T-cell (primary cell): Measurements from ENCODE around the gene TST. TPM values are rescaled to one million over a fixed set of nuclear protein-coding genes. Genes with fewer than 3 reads are reported as not detected.

ENCODE experiments used
- ATAC-seq, 4 experiments: fragments of 200-7000 bp in 3 of 4; fragments of 150-1000 bp in 1 of 4; cut with Tn5 transposase; replicated peaks in 1 of 4; 1 replicate in 3 of 4; 2 replicates in 1 of 4; pipeline ENCODE4 v1.10.0; 2021; ENCODE audit warnings: moderate library complexity in 3 of 4, mild to moderate bottlenecking in 2 of 4, moderate number of reproducible peaks in 1 of 4
- CTCF ChIA-PET, 2 donors: fragments of 300-600 bp; sonication (Branson Sonifier 250); formaldehyde crosslinking; loops; one replicate each; lab custom pipeline; 2022; ENCODE audit warnings: antibody characterized with exemption in 2 of 2; lab: Charles Lee
- POLR2A ChIA-PET, 2 donors: fragments of 300-600 bp; sonication (Branson Sonifier 250); formaldehyde crosslinking; loops; one replicate each; lab custom pipeline; 2022; ENCODE audit warnings: antibody characterized with exemption in 2 of 2; lab: Charles Lee
- DNase-seq, 35 experiments: peaks; one replicate each; pipeline versions ENCODE4 v3.0.0 to v3.0.0-alpha.2; 2013 to 2023
- H3K27ac ChIP-seq: one replicate; pipeline ENCODE4 v1.5.1; 2013; ENCODE audit warnings: low read length
- H3K27me3 ChIP-seq, 2 experiments: replicated peaks in 1 of 2; 1 replicate in 1 of 2; 2 replicates in 1 of 2; pipeline versions ENCODE4 v1.6.1 to v1.7.0; 2013; ENCODE audit warnings: low read length in 1 of 2, mixed read lengths in 1 of 2; ENCODE audit not compliant: control insufficient read depth in 2 of 2, insufficient read depth in 2 of 2; ENCODE audit errors: extremely low read depth in 1 of 2
- H3K36me3 ChIP-seq, 2 donors: 1 replicate in 1 of 2; 2 replicates in 1 of 2; pipeline versions ENCODE4 v1.6.1 to v1.7.0; 2013; ENCODE audit warnings: low read length in 1 of 2; ENCODE audit not compliant: control insufficient read depth in 2 of 2, insufficient read depth in 1 of 2; ENCODE audit errors: extremely low read depth in 1 of 2
- H3K4me1 ChIP-seq, 2 experiments: 1 replicate in 1 of 2; 2 replicates in 1 of 2; pipeline versions ENCODE4 v1.6.1 to v1.7.0; 2013; ENCODE audit warnings: low read length in 2 of 2, mixed read lengths in 1 of 2; ENCODE audit not compliant: insufficient read depth in 2 of 2, control insufficient read depth in 1 of 2; ENCODE audit errors: extremely low read depth in 1 of 2
- H3K4me3 ChIP-seq, 2 donors: 1 replicate in 1 of 2; 2 replicates in 1 of 2; pipeline versions ENCODE4 v1.5.1 to v1.7.0; 2013; ENCODE audit warnings: mild to moderate bottlenecking in 2 of 2, low read length in 1 of 2, moderate library complexity in 1 of 2; ENCODE audit not compliant: control insufficient read depth in 1 of 2; ENCODE audit errors: extremely low read depth in 1 of 2
- H3K9me3 ChIP-seq: 2 replicates; pipeline ENCODE4 v1.7.0; 2013
- H3K27ac Mint-ChIP-seq, 2 donors: one replicate each; pipeline ENCODE4 v1.8.0; 2020 to 2021; ENCODE audit warnings: mild to moderate bottlenecking in 2 of 2, mixed read lengths in 2 of 2
- H3K27me3 Mint-ChIP-seq, 2 donors: one replicate each; pipeline ENCODE4 v1.8.0; 2021 to 2022; ENCODE audit warnings: mixed read lengths in 2 of 2
- H3K36me3 Mint-ChIP-seq: one replicate; pipeline ENCODE4 v1.8.0; 2021; ENCODE audit warnings: mixed read lengths
- H3K4me1 Mint-ChIP-seq, 3 donors: one replicate each; pipeline ENCODE4 v1.8.0; 2020 to 2022; ENCODE audit warnings: mixed read lengths in 3 of 3, mild to moderate bottlenecking in 1 of 3
- H3K4me3 Mint-ChIP-seq, 3 donors: one replicate each; pipeline ENCODE4 v1.8.0; 2020 to 2022; ENCODE audit warnings: mild to moderate bottlenecking in 3 of 3, mixed read lengths in 3 of 3, moderate library complexity in 3 of 3
- H3K9me3 Mint-ChIP-seq, 3 donors: one replicate each; pipeline ENCODE4 v1.8.0; 2020 to 2022; ENCODE audit warnings: mixed read lengths in 3 of 3
- WGBS: methylation state at CpG from one replicate; pipeline ENCODE4 v1.1.5; 2013; ENCODE audit warnings: missing lambda C conversion rate; ENCODE audit not compliant: insufficient coverage; 5-methylcytosine and 5-hydroxymethylcytosine counted together
- total RNA-seq, 35 experiments: library from RNA in 6 of 35; stranded (reverse) in 6 of 35; fragments of 120-200 nt in 1 of 35; gene quantifications; one replicate each; pipeline versions ENCODE4 v1.2.1 to v1.2.4 and lab custom pipeline; 2013 to 2026

The TST gene
- total RNA-seq, 5 donors from 2014 or later (not counting 1 experiment from before 2014, with no cell fraction given): 0.61 to 2.2 (median 1.0) TPM

GRCh38 chr22:37033605-37034430, 14.6 kb upstream of the TST start:
- WGBS: 91% methylated on average over 21 of the region's 23 CpGs

GRCh38 chr22:37032535-37033460, 13.6 kb upstream of the TST start:
- no peak overlapping the region for H3K27ac Mint-ChIP-seq
- H3K27me3 Mint-ChIP-seq: peaks cover 13 to 18% of the 10 kb centered on the region in 2 donors
- 87% methylated on average over 13 of the region's 18 CpGs for WGBS
- POLR2A ChIA-PET: interaction anchor here in 1 of 2 donors (0.5 kb wide), 1 partner anchor 267 kb away, joined by 3 read pairs; no protein-coding TSS in a partner anchor
- CTCF ChIA-PET: no interaction called here
- H3K27ac ChIP-seq: no peak overlapping the region
- no peaks in the 10 kb centered on the region for H3K9me3 ChIP-seq
- DNase-seq: no peak
- no peak overlapping the region for H3K4me3 Mint-ChIP-seq
- H3K27me3 ChIP-seq: peaks cover 0 to 27% of the 10 kb centered on the region in 2 experiments
- no peaks in the 10 kb centered on the region for H3K36me3 ChIP-seq
- no peak for ATAC-seq
- no peak overlapping the region for H3K4me3 ChIP-seq
- no peaks in the 10 kb centered on the region for H3K9me3 Mint-ChIP-seq
- no peaks in the 10 kb centered on the region for H3K4me1 Mint-ChIP-seq
- no peaks in the 10 kb centered on the region for H3K36me3 Mint-ChIP-seq
- no peaks in the 10 kb centered on the region for H3K4me1 ChIP-seq

More at GRCh38 chr22:37033605-37034430, 14.6 kb upstream of the TST start:
- Histone ChIP-seq H3K4me1 (no peaks in the 10 kb centered on the region), H3K9me3 (no peaks in the 10 kb centered on the region), H3K36me3 (no peaks in the 10 kb centered on the region), H3K4me3 (no peak overlapping the region), H3K27me3 (peaks cover 0 to 28% of the 10 kb centered on the region in 2 experiments), H3K27ac (no peak overlapping the region)
- no peak overlapping the region for H3K4me3 Mint-ChIP-seq
- POLR2A ChIA-PET: interaction anchor here in 1 of 2 donors (0.5 kb wide), 1 partner anchor 268 kb away, joined by 3 read pairs; no protein-coding TSS in a partner anchor
- H3K4me1 Mint-ChIP-seq: no peaks in the 10 kb centered on the region
- peaks cover 13 to 18% of the 10 kb centered on the region in 2 donors for H3K27me3 Mint-ChIP-seq
- H3K9me3 Mint-ChIP-seq: no peaks in the 10 kb centered on the region
- no peak for ATAC-seq
- H3K27ac Mint-ChIP-seq: no peak overlapping the region
- CTCF ChIA-PET: no interaction called here
- H3K36me3 Mint-ChIP-seq: no peaks in the 10 kb centered on the region
- DNase-seq: no peak

GRCh38 chr22:37032134-37032534, 12.9 kb upstream of the TST start:
- H3K27me3 ChIP-seq: peaks cover 0 to 20% of the 10 kb centered on the region in 2 experiments
- POLR2A ChIA-PET: no interaction called here
- H3K4me3 ChIP-seq: no peak overlapping the region
- Mint-ChIP-seq H3K4me1 (no peaks in the 10 kb centered on the region), H3K36me3 (no peaks in the 10 kb centered on the region), H3K4me3 (no peak overlapping the region), H3K27ac (no peak overlapping the region), H3K27me3 (peaks cover 12 to 13% of the 10 kb centered on the region in 2 donors), H3K9me3 (no peaks in the 10 kb centered on the region)
- CTCF ChIA-PET: no interaction called here
- H3K4me1 ChIP-seq: no peaks in the 10 kb centered on the region
- DNase-seq: no peak
- H3K9me3 ChIP-seq: no peaks in the 10 kb centered on the region
- H3K27ac ChIP-seq: no peak overlapping the region
- H3K36me3 ChIP-seq: no peaks in the 10 kb centered on the region
- ATAC-seq: no peak
- 86% methylated on average over 1 of the region's 2 CpGs for WGBS

GRCh38 chr22:37030560-37031281, 11.5 kb upstream of the TST start:
- ChIA-PET CTCF (interaction anchor here in 1 of 2 donors (0.6 kb wide), 1 partner anchor 13 kb away, joined by 3 read pairs; no protein-coding TSS in a partner anchor), POLR2A (no interaction called here)
- Mint-ChIP-seq H3K27ac (no peak overlapping the region), H3K27me3 (peaks cover 8 to 10% of the 10 kb centered on the region in 2 donors), H3K4me3 (no peak overlapping the region), H3K4me1 (no peaks in the 10 kb centered on the region), H3K9me3 (no peaks in the 10 kb centered on the region), H3K36me3 (no peaks in the 10 kb centered on the region)
- H3K27me3 ChIP-seq: peaks cover 0 to 12% of the 10 kb centered on the region in 2 experiments
- no peaks in the 10 kb centered on the region for H3K4me1 ChIP-seq
- WGBS: 92% methylated on average over 12 of the region's 14 CpGs
- DNase-seq (no peak), ATAC-seq (no peak)
- no peaks in the 10 kb centered on the region for H3K9me3 ChIP-seq
- no peak overlapping the region for H3K27ac ChIP-seq
- H3K4me3 ChIP-seq: no peak overlapping the region
- no peaks in the 10 kb centered on the region for H3K36me3 ChIP-seq

- no peaks in the 10 kb centered on the region for H3K4me1 ChIP-seq
- ChIA-PET CTCF (interaction anchor here in 1 of 2 donors (0.7 kb wide), 1 partner anchor 13 kb away, joined by 3 read pairs; no protein-coding TSS in a partner anchor), POLR2A (no interaction called here)
- no peaks in the 10 kb centered on the region for H3K4me1 Mint-ChIP-seq
- H3K9me3 Mint-ChIP-seq: no peaks in the 10 kb centered on the region
- DNase-seq (no peak), ATAC-seq (no peak)
- no peak overlapping the region for H3K4me3 ChIP-seq
- no peaks in the 10 kb centered on the region for H3K9me3 ChIP-seq
- no peak overlapping the region for H3K27ac ChIP-seq
- H3K27ac Mint-ChIP-seq: no peak overlapping the region
- no peak overlapping the region for H3K4me3 Mint-ChIP-seq
- no peaks in the 10 kb centered on the region for H3K36me3 ChIP-seq
- H3K27me3 Mint-ChIP-seq: no peaks in the 10 kb centered on the region
- H3K36me3 Mint-ChIP-seq: no peaks in the 10 kb centered on the region
- WGBS: 94% methylated on average over 19 of the region's 22 CpGs
- peaks cover 0 to 9% of the 10 kb centered on the region in 2 experiments for H3K27me3 ChIP-seq
Measured at GRCh38 chr22:37028692-37029674, 9.7 kb upstream of the TST start.
